ENCODE measurements around the gene CHPT1. TPM values are rescaled to one million over a fixed set of nuclear protein-coding genes. Genes with fewer than 3 reads are reported as not detected.
A peak's percentile ranks its signal among the peaks of the same experiment; 100 is the strongest.

The CHPT1 gene
- total and polyA plus RNA-seq, 11 donors = 73.5 to 208 (median 98.9) TPM

GRCh38 chr12:101695706-101696105, 1.7 kb upstream of the CHPT1 start:
- no peaks in the 10 kb centered on the region for H3K36me3 ChIP-seq
- intact Hi-C loops (cut with DNase I) = loop anchor here in 4 of 10 donors (2.0 to 10.0 kb wide), 4 partner anchors 15 to 201 kb away; partner anchors contain the start of gene GNPTAB (in 1 of the 4)
- H3K4me3 ChIP-seq = no peak overlapping the region
- DNase-seq = no peak
- H3K27me3 ChIP-seq = no peaks in the 10 kb centered on the region
- ATAC-seq = no peak
- WGBS, 4 donors = 90 to 96% (median 93%) methylated on average over 1 of the region's 1 CpG
- TF ChIP-seq CTCF (IDR thresholded peaks at IDR 0.05) = no peak
- no peak for TF ChIP-seq POLR2A (IDR thresholded peaks at IDR 0.05)
- H3K9me3 ChIP-seq = peaks cover 0 to 7% (median 0%) of the 10 kb centered on the region in 12 donors
- peaks cover 0 to 33% (median 13%) of the 10 kb centered on the region in 12 donors for H3K4me1 ChIP-seq
- H3K27ac ChIP-seq = peak overlapping the region in 9 of 12 donors; percentile 68 to 98 (median 90)

- ATAC-seq = peak; percentile 82 to 91 (median 90)
- Histone ChIP-seq H3K27me3 (no peaks in the 10 kb centered on the region), H3K4me1 (peaks cover 0 to 41% (median 16%) of the 10 kb centered on the region in 12 donors), H3K9me3 (peaks cover 0 to 7% (median 0%) of the 10 kb centered on the region in 12 donors), H3K27ac (peak overlapping the region; percentile 86 to 98 (median 94)), H3K36me3 (no peaks in the 10 kb centered on the region), H3K4me3 (peak overlapping the region; percentile 70 to 96 (median 90))
- peak; percentile 67 to 91 (median 76) for DNase-seq
- TF ChIP-seq CTCF (IDR thresholded peaks at IDR 0.05) = no peak
- TF ChIP-seq POLR2A (IDR thresholded peaks at IDR 0.05) = no peak
- intact Hi-C loops (cut with DNase I) = loop anchor here in 4 of 10 donors (2.0 to 10.0 kb wide), 4 partner anchors 16 to 202 kb away; partner anchors contain the start of gene GNPTAB (in 1 of the 4)
- 32 to 41% (median 35%) methylated on average over 17 to 18 of the region's 18 CpGs for WGBS, 4 donors
Observed at GRCh38 chr12:101696251-101697196, 916 bp upstream of the CHPT1 start.

GRCh38 chr12:101697930-101698799, 725 bp downstream of the CHPT1 start:
- peak; percentile 46 to 80 (median 71) for DNase-seq
- Histone ChIP-seq H3K36me3 (no peaks in the 10 kb centered on the region), H3K4me3 (peak overlapping the region; percentile 70 to 96 (median 90)), H3K4me1 (peaks cover 0 to 51% (median 27%) of the 10 kb centered on the region in 12 donors), H3K27ac (peak overlapping the region; percentile 86 to 98 (median 94)), H3K9me3 (peaks cover 0 to 7% (median 0%) of the 10 kb centered on the region in 12 donors), H3K27me3 (no peaks in the 10 kb centered on the region)
- 0 to 1% (median 1%) methylated on average over 28 to 67 of the region's 67 CpGs for WGBS, 4 donors
- peak in 1 of 2 donors; percentile 44 for TF ChIP-seq POLR2A (IDR thresholded peaks at IDR 0.05)
- TF ChIP-seq CTCF (IDR thresholded peaks at IDR 0.05) = no peak
- intact Hi-C loops (cut with DNase I) = loop anchor here in 4 of 10 donors (2.0 to 10.0 kb wide), 4 partner anchors 17 to 203 kb away; partner anchors contain the start of gene GNPTAB (in 1 of the 4)
- peak; percentile 25 to 64 (median 48) for ATAC-seq
